ENCODE data around the gene EEF1E1. TPM values are rescaled to one million over a fixed set of nuclear protein-coding genes. Genes with fewer than 3 reads are reported as not detected.

Gene EEF1E1
- total and polyA plus RNA-seq, 2 of the 8 experiments (the other 6 are each of a cell fraction or from before 2014, with no cell fraction given): 96.8 to 112 TPM

GRCh38 chr6:8149350-8149749 lies 47.0 kb upstream of the EEF1E1 start:
- Histone ChIP-seq H2BK5ac (ENCODE audit: low read depth, low read length) (no peak overlapping the region), H4K5ac (ENCODE audit: insufficient read length, low read depth, low read length) (no peak overlapping the region), H3K36me3 (ENCODE audit: control insufficient read depth in 2 of 4, insufficient read depth in 4 of 4, low read length in 3 of 4) (no peaks in the 10 kb centered on the region), H3K14ac (ENCODE audit: insufficient read length) (no peak overlapping the region), H2BK120ac (replicated peaks; ENCODE audit: low read depth, low read length) (no peak overlapping the region), H3K9ac (replicated peaks in 1 of 4; ENCODE audit: extremely low read depth in 1 of 4, low read depth in 3 of 4, low read length in 3 of 4) (no peak overlapping the region), H3K27ac (ENCODE audit: low read depth, low read length) (no peak overlapping the region), H3K79me2 (ENCODE audit: control insufficient read depth in 1 of 2, insufficient read depth in 2 of 2, low read length in 2 of 2) (no peaks in the 10 kb centered on the region), H3K9me3 (ENCODE audit: insufficient read depth in 2 of 2, low read depth in 1 of 2, low read length in 1 of 2) (no peaks in the 10 kb centered on the region), H2AK5ac (ENCODE audit: low read depth, low read length) (no peak overlapping the region), H3K56ac (replicated peaks; ENCODE audit: insufficient read length, low read depth, low read length) (no peak overlapping the region), H3K4me3 (ENCODE audit: extremely low read depth in 1 of 4, insufficient read depth in 2 of 4, low read depth in 3 of 4, low read length in 4 of 4) (no peak overlapping the region), H3K18ac (ENCODE audit: extremely low read depth, low read length) (no peak overlapping the region), H2BK20ac (ENCODE audit: low read length) (no peak overlapping the region), H4K20me1 (replicated peaks in 1 of 2; ENCODE audit: control insufficient read depth in 1 of 2, insufficient read depth in 2 of 2, low read length in 2 of 2) (no peaks in the 10 kb centered on the region), H3K27me3 (replicated peaks in 1 of 4; ENCODE audit: control insufficient read depth in 3 of 4, extremely low read depth in 1 of 4, insufficient read depth in 3 of 4, low read length in 3 of 4) (no peaks in the 10 kb centered on the region), H3K4me2 (ENCODE audit: insufficient read depth in 1 of 2, low read depth in 2 of 2, low read length in 2 of 2) (no peak overlapping the region), H4K91ac (replicated peaks; ENCODE audit: insufficient read length, low read length) (no peak overlapping the region), H2BK12ac (ENCODE audit: low read depth, low read length) (no peak overlapping the region), H2BK15ac (ENCODE audit: low read length) (no peak overlapping the region), H3K23me2 (ENCODE audit: low read depth, low read length) (no peaks in the 10 kb centered on the region; the same call in 1 of the 2 replicates), H3K4ac (replicated peaks; ENCODE audit: insufficient read length, low read depth, low read length) (no peak overlapping the region), H2AFZ (ENCODE audit: low read length) (no peak overlapping the region), H4K8ac (ENCODE audit: extremely low read depth, insufficient read depth, low read length) (no peak overlapping the region), H3K4me1 (replicated peaks in 1 of 4; ENCODE audit: control insufficient read depth in 3 of 4, insufficient read depth in 4 of 4, low read length in 3 of 4) (peaks cover 0 to 4% (median 2%) of the 10 kb centered on the region in 4 experiments; a peak in 2 of 7 replicates), H3K23ac (ENCODE audit: insufficient read length) (no peak overlapping the region), H3K79me1 (ENCODE audit: low read depth, low read length) (no peaks in the 10 kb centered on the region)
- no peak for FAIRE-seq
- POLR2A ChIA-PET (ENCODE audit: partially characterized antibody): no interaction called here
- WGBS, 2 experiments (ENCODE audit: extremely low coverage in 1 of 2, insufficient coverage in 1 of 2, insufficient read length in 1 of 2, insufficient replicate concordance in 2 of 2, low coverage in 1 of 2, low lambda C conversion rate in 2 of 2, missing lambda C conversion rate in 1 of 2): 95% methylated on average over 1 of the region's 1 CpG; no CpG with 5 or more reads in 1 of the 2 experiments
- no peak for DNase-seq (ENCODE audit: low read depth in 1 of 2, low spot score in 2 of 2)
- CTCF ChIA-PET (ENCODE audit: partially characterized antibody): interaction anchor here (2.0 to 4.1 kb wide), 2 partner anchors 18 to 47 kb away, joined by 6 to 16 read pairs; no protein-coding TSS in a partner anchor
- TF ChIP-seq SP1 (IDR thresholded peaks at IDR 0.05; ENCODE audit: low read depth, low read length): no peak
- no peak for TF ChIP-seq SAP30 (IDR thresholded peaks at IDR 0.05; ENCODE audit: insufficient read depth, insufficient replicate concordance, low read length)
